ENCODE results near the gene CDR2. TPM values are rescaled to one million over a fixed set of nuclear protein-coding genes. Genes with fewer than 3 reads are reported as not detected.

The CDR2 gene
- total RNA-seq, 1 donor from 2014 or later = 6.7 TPM

GRCh38 chr16:22358000-22358399 lies 16.4 kb downstream of the CDR2 start:
- Mint-ChIP-seq H3K9me3 (no peaks in the 10 kb centered on the region), H3K36me3 (ENCODE audit: low read depth) (peaks cover 11% of the 10 kb centered on the region), H3K27ac (peak overlapping the region; percentile 77), H3K4me3 (no peak overlapping the region), H3K27me3 (no peaks in the 10 kb centered on the region), H3K4me1 (peaks cover 31% of the 10 kb centered on the region)
- intact Hi-C loops (cut with micrococcal nuclease) = no loop called here
- CTCF ChIA-PET = interaction anchor here (0.9 kb wide), 1 partner anchor 39 kb away, joined by 3 read pairs; no protein-coding TSS in a partner anchor
- no peak for ATAC-seq (ENCODE audit: low read depth)
- no peak for TF ChIP-seq CTCF (IDR thresholded peaks at IDR 0.05)
- no peak for DNase-seq
- POLR2A ChIA-PET = interaction anchor here (1.1 kb wide), 1 partner anchor 16 kb away, joined by 3 read pairs; no protein-coding TSS in a partner anchor

- POLR2A ChIA-PET = interaction anchor here (1.1 kb wide), 1 partner anchor 16 kb away, joined by 3 read pairs; no protein-coding TSS in a partner anchor
- DNase-seq = no peak
Measured at GRCh38 chr16:22357635-22357971, 16.8 kb downstream of the CDR2 start.

GRCh38 chr16:22356930-22357634 lies 17.3 kb downstream of the CDR2 start:
- H3K27ac Mint-ChIP-seq = peak overlapping the region; percentile 77
- DNase-seq (no peak), ATAC-seq (ENCODE audit: low read depth) (peak; percentile 51)
- H3K9me3 Mint-ChIP-seq = no peaks in the 10 kb centered on the region
- intact Hi-C loops (cut with micrococcal nuclease) = no loop called here
- H3K4me1 Mint-ChIP-seq = peaks cover 31% of the 10 kb centered on the region
- ChIA-PET POLR2A (interaction anchor here (0.6 to 1.1 kb wide), 2 partner anchors 17 to 551 kb away, joined by 3 to 4 read pairs; no protein-coding TSS in a partner anchor), CTCF (interaction anchor here (0.9 kb wide), 1 partner anchor 38 kb away, joined by 3 read pairs; no protein-coding TSS in a partner anchor)
- no peak for TF ChIP-seq CTCF (IDR thresholded peaks at IDR 0.05)
- no peaks in the 10 kb centered on the region for H3K27me3 Mint-ChIP-seq
- peaks cover 4% of the 10 kb centered on the region for H3K36me3 Mint-ChIP-seq (ENCODE audit: low read depth)
- peak overlapping the region; percentile 58 for H3K4me3 Mint-ChIP-seq

More at GRCh38 chr16:22357635-22357971, 16.8 kb downstream of the CDR2 start:
- H3K4me3 Mint-ChIP-seq = peak overlapping the region; percentile 58
- peak; percentile 70 for ATAC-seq (ENCODE audit: low read depth)
- TF ChIP-seq CTCF (IDR thresholded peaks at IDR 0.05) = no peak
- CTCF ChIA-PET = interaction anchor here (0.9 kb wide), 1 partner anchor 39 kb away, joined by 3 read pairs; no protein-coding TSS in a partner anchor
- intact Hi-C loops (cut with micrococcal nuclease) = no loop called here
- no peaks in the 10 kb centered on the region for H3K9me3 Mint-ChIP-seq
- H3K36me3 Mint-ChIP-seq (ENCODE audit: low read depth) = peaks cover 8% of the 10 kb centered on the region
- peak overlapping the region; percentile 77 for H3K27ac Mint-ChIP-seq
- H3K4me1 Mint-ChIP-seq = peaks cover 31% of the 10 kb centered on the region
- H3K27me3 Mint-ChIP-seq = no peaks in the 10 kb centered on the region

GRCh38 chr16:22355487-22355908 lies 18.9 kb downstream of the CDR2 start:
- intact Hi-C loops (cut with micrococcal nuclease) = no loop called here
- Mint-ChIP-seq H3K4me3 (no peak overlapping the region), H3K4me1 (peaks cover 31% of the 10 kb centered on the region), H3K36me3 (ENCODE audit: low read depth) (peaks cover 12% of the 10 kb centered on the region), H3K9me3 (no peaks in the 10 kb centered on the region), H3K27me3 (no peaks in the 10 kb centered on the region), H3K27ac (no peak overlapping the region)
- CTCF ChIA-PET = no interaction called here
- ATAC-seq (ENCODE audit: low read depth) (peak; percentile 47), DNase-seq (no peak)
- TF ChIP-seq CTCF (IDR thresholded peaks at IDR 0.05) = no peak
- POLR2A ChIA-PET = no interaction called here

- CTCF ChIA-PET = no interaction called here
- DNase-seq (no peak), ATAC-seq (ENCODE audit: low read depth) (no peak)
- TF ChIP-seq CTCF (IDR thresholded peaks at IDR 0.05) = no peak
- no peak overlapping the region for H3K4me3 Mint-ChIP-seq
- POLR2A ChIA-PET = no interaction called here
- no peak overlapping the region for H3K27ac Mint-ChIP-seq
- intact Hi-C loops (cut with micrococcal nuclease) = no loop called here
- peaks cover 20% of the 10 kb centered on the region for H3K36me3 Mint-ChIP-seq (ENCODE audit: low read depth)
- peaks cover 31% of the 10 kb centered on the region for H3K4me1 Mint-ChIP-seq
- no peaks in the 10 kb centered on the region for H3K9me3 Mint-ChIP-seq
- no peaks in the 10 kb centered on the region for H3K27me3 Mint-ChIP-seq
Measured at GRCh38 chr16:22353933-22354541, 20.4 kb downstream of the CDR2 start.

Measured in activated B cell treated with CpG ODN at 0.5 μM for 24 hours (primary cell).